ENCODE data around the gene CCNK.

- TF ChIP-seq POLR2A (IDR thresholded peaks at IDR 0.05; ENCODE audit: low read length) (no peak), GATA1 (IDR thresholded peaks at IDR 0.05; ENCODE audit: low read depth, low read length) (no peak)
These were observed 40.8 kb downstream of the CCNK start for GRCh38 chr14:99522025-99522401.
